ENCODE data around the gene ZNF324.
A peak's percentile ranks its signal among the peaks of the same experiment; 100 is the strongest.
"Not testable (repeated sequence)": the region's sequence is repeated elsewhere in the genome, so short reads cannot be mapped to it uniquely, and the experiment has no call there.

The ZNF324 gene

DNA sequence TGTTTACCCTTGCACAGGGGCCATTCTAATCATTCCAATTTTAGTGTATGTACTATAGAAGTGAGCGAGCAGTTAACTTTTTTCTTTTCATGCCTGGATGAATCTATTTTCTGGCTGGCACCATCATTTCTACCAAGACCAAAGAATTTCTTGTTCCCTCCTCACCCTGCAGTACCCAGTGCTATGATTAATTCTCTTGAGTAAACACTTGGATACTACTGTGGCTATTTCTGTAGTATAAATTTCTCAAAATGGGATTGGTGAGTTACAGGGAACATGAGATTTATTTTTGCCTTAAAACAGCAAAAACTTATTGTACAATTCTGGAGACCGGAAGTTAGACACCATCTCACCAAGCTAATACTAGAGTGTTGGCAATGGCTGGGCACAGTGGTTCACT, 16.9 kb downstream of the ZNF324 start:
- intact Hi-C loops (cut with DNase I; ENCODE audit: low total_unique reads), result no loop called here
- Histone ChIP-seq H3K4me1 (peaks cover 0 to 16% (median 7%) of the 10 kb centered on the region in 4 donors), H3K4me3 (no peak overlapping the region), H3K36me3 (peaks cover 0 to 29% (median 27%) of the 10 kb centered on the region in 3 donors), H3K9me3 (no peaks in the 10 kb centered on the region), H3K27ac (peak overlapping the region; percentile 54 to 62), H3K27me3 (no peaks in the 10 kb centered on the region)
- TF ChIP-seq, protein P1, sequence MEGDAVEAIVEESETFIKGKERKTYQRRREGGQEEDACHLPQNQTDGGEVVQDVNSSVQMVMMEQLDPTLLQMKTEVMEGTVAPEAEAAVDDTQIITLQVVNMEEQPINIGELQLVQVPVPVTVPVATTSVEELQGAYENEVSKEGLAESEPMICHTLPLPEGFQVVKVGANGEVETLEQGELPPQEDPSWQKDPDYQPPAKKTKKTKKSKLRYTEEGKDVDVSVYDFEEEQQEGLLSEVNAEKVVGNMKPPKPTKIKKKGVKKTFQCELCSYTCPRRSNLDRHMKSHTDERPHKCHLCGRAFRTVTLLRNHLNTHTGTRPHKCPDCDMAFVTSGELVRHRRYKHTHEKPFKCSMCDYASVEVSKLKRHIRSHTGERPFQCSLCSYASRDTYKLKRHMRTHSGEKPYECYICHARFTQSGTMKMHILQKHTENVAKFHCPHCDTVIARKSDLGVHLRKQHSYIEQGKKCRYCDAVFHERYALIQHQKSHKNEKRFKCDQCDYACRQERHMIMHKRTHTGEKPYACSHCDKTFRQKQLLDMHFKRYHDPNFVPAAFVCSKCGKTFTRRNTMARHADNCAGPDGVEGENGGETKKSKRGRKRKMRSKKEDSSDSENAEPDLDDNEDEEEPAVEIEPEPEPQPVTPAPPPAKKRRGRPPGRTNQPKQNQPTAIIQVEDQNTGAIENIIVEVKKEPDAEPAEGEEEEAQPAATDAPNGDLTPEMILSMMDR (IDR thresholded peaks at IDR 0.05), result no peak
- no peak for DNase-seq

DNA sequence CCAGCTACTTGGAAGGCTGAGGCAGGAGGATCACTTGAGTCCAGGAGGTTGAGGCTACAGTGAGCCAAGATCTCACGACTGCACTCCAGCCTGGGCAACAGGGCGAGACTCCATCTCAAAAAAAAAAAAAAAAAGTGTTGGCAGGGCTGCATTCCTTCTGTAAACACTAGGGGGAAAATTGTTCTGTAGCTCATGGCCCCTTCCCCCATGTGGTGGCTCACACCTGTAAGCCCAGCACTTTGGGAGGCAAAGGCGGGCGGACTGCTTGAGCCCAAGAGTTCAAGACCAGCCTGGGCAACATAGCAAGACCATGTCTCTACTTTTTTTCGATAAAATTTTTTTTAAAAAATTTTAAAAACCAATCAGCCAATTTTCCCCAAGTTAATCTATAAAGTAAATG, 17.5 kb downstream of the ZNF324 start:
- H3K9me3 ChIP-seq; H3K4me3 ChIP-seq; H3K27me3 ChIP-seq; intact Hi-C loops (cut with DNase I; ENCODE audit: low total_unique reads); DNase-seq: not testable (repeated sequence)
- Histone ChIP-seq H3K27ac (peak overlapping the region; percentile 54 to 62), H3K4me1 (peaks cover 0 to 16% (median 7%) of the 10 kb centered on the region in 4 donors), H3K36me3 (peaks cover 0 to 27% (median 24%) of the 10 kb centered on the region in 3 donors)

DNA sequence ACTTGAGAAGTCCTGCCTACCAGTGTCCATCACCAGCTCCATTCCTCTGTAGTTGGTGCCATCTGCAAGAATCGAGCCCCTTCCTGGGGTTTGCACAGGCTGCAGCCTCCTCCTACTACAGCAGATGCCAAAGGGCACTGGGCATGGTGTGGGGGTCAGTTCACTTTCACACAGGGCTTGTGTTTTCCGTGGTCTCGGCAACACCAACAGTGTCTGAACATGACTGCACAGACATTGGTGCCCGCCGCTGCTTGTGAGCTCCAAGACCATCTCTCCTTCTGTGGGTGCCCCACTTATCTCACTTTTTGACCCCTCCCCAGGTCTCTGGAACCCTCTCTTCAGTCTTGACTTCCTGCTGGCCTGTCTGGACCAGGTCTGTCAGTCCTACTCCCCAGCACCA, 24.5 kb downstream of the ZNF324 start:
- TF ChIP-seq, protein P1 (IDR thresholded peaks at IDR 0.05), result no peak
- Histone ChIP-seq H3K27me3 (no peaks in the 10 kb centered on the region), H3K9me3 (no peaks in the 10 kb centered on the region), H3K27ac (no peak overlapping the region), H3K4me1 (no peaks in the 10 kb centered on the region), H3K4me3 (no peak overlapping the region), H3K36me3 (no peaks in the 10 kb centered on the region)
- no peak for DNase-seq
- intact Hi-C loops (cut with DNase I; ENCODE audit: low total_unique reads), result no loop called here

GRCh38 chr19:58492265-58492664, 25.4 kb downstream of the ZNF324 start:
- intact Hi-C loops (cut with DNase I; ENCODE audit: low total_unique reads), result no loop called here
- no peaks in the 10 kb centered on the region for H3K9me3 ChIP-seq
- no peaks in the 10 kb centered on the region for H3K36me3 ChIP-seq
- DNase-seq, result no peak
- H3K4me3 ChIP-seq, result no peak overlapping the region
- no peaks in the 10 kb centered on the region for H3K27me3 ChIP-seq
- H3K4me1 ChIP-seq, result no peaks in the 10 kb centered on the region
- TF ChIP-seq, protein P1 (IDR thresholded peaks at IDR 0.05), result no peak
- H3K27ac ChIP-seq, result no peak overlapping the region

GRCh38 chr19:58497634-58498170, 30.8 kb downstream of the ZNF324 start:
- Histone ChIP-seq H3K27me3 (no peaks in the 10 kb centered on the region), H3K9me3 (no peaks in the 10 kb centered on the region), H3K36me3 (no peaks in the 10 kb centered on the region), H3K4me3 (no peak overlapping the region), H3K4me1 (peaks cover 0 to 26% (median 16%) of the 10 kb centered on the region in 4 donors), H3K27ac (no peak overlapping the region)
- intact Hi-C loops (cut with DNase I; ENCODE audit: low total_unique reads), result no loop called here
- TF ChIP-seq, protein P1 (IDR thresholded peaks at IDR 0.05), result no peak
- DNase-seq, result no peak

- Histone ChIP-seq H3K4me1 (peaks cover 0 to 26% (median 16%) of the 10 kb centered on the region in 4 donors), H3K27ac (peak overlapping the region; percentile 20 to 79), H3K9me3 (no peaks in the 10 kb centered on the region), H3K27me3 (no peaks in the 10 kb centered on the region), H3K4me3 (peak overlapping the region; percentile 56 to 67), H3K36me3 (no peaks in the 10 kb centered on the region)
- peak in 1 of 2 donors; percentile 73 for DNase-seq
- intact Hi-C loops (cut with DNase I; ENCODE audit: low total_unique reads), result no loop called here
- TF ChIP-seq, protein P1 (IDR thresholded peaks at IDR 0.05), result no peak
Observed at GRCh38 chr19:58498316-58499020, 31.6 kb downstream of the ZNF324 start.
